GM19099 (cell line): ENCODE data around the gene RUVBL2.

Experiments
- POLR2A ChIP-seq: IDR thresholded peaks from 3 replicates; pipeline ENCODE4 v1.6.1; 2011; ENCODE audit warnings: low read depth; ENCODE audit not compliant: insufficient read length; ENCODE audit errors: extremely low read depth

Gene RUVBL2

GRCh38 chr19:49059053-49059452, 65.4 kb downstream of the RUVBL2 start:
- no peak for TF ChIP-seq POLR2A

DNA sequence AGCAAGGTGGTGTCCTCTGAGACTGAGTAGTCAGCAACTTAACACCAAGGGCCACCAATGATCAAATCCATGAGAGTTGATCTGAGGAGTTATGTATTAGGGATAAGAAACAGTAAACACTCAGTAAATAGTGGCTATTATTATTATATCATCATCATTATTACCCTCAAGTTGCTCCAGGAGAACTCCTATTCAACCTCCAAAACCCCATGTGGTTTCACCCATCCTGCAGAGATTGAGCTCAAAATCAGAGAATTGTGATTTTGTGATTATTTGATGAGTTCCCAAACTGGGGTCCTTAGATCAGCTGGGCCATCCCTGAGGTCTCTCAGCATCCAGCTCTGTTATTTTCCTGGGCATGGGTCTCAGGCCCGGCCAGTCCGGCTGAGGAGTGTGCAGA, 67.3 kb downstream of the RUVBL2 start:
- no peak for TF ChIP-seq POLR2A

DNA sequence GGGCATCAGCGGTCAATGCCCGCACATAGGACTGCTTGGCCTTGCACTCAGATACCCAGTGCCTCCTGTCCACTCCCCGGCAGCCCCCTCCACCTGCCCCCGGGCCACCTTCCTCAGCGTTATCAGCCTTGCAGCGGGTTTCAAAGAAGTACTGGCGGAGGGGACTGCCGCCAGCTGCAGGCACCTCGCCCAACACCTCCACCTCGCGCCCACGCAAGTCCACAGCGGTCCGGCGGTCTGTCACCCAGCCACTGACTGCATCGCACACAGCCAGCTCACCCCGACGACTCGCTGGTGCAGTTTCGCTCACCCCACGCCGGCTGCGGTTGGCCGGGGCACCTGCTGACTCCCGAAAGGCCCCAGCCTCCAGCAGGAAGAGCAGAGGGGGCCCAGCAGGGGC, 67.8 kb downstream of the RUVBL2 start:
- TF ChIP-seq POLR2A: no peak

- TF ChIP-seq POLR2A: no peak
Measured at GRCh38 chr19:49064029-49064629, 70.4 kb downstream of the RUVBL2 start.

GRCh38 chr19:49064768-49065611, 71.3 kb downstream of the RUVBL2 start, which contains the start of gene NTF4:
Gene NTF4 (minus strand): TSS chr19:49064818. CDS start chr19:49061997, 2,821 bp downstream.
- TF ChIP-seq POLR2A: no peak
